Measurements from ENCODE around the gene F10.
"Not testable (repeated sequence)": the region's sequence is repeated elsewhere in the genome, so short reads cannot be mapped to it uniquely, and the experiment has no call there.

The F10 gene

DNA sequence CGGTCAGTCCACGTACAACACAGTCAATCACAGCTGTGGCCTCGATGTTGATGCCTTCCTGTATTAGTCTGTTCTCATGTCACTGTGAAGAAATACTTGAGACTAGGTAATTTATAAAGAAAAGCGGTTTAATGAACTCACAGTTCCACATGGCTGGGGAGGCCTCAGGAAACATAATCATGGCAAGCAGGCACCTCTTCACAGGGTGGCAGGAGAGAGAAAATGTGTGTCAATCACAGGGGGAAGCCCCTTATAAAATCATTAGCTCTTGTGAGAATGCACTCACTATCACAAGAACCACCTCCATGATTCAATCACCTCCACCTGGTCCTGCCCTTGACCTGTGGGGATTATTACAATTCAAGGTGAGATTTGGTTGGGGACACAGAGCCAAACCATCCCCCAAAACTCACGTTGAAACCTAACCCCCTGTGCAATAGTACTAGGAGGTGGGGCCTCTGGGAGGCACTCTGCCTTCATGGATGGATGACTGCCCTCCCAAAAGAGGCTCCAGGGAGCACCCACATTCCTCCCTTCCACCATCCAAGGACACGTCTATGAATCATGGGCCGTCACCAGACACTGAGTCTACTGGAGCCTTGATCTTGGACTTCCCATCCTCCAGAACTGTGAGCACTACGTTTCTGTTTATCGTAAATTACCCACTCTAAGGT is 33.5 kb downstream of the F10 start:
- DNase-seq: no peak

- DNase-seq: no peak
These were observed 34.8 kb downstream of the F10 start for GRCh38 chr13:113157206-113157928.

GRCh38 chr13:113157929-113158747 is 35.5 kb downstream of the F10 start, which contains the start of gene PROZ:
TSS of gene PROZ (plus strand) at chr13:113158648. CDS start at chr13:113158661, 13 bp downstream.
- no peak for DNase-seq

- DNase-seq: no peak
These were observed 36.3 kb downstream of the F10 start for GRCh38 chr13:113158946-113159345.

GRCh38 chr13:113159701-113160100 is 37.1 kb downstream of the F10 start:
- DNase-seq: no peak

- DNase-seq: no peak
These were observed 38.4 kb downstream of the F10 start for GRCh38 chr13:113160983-113161382.

GRCh38 chr13:113161433-113161832 is 38.8 kb downstream of the F10 start:
- no peak for DNase-seq

DNA sequence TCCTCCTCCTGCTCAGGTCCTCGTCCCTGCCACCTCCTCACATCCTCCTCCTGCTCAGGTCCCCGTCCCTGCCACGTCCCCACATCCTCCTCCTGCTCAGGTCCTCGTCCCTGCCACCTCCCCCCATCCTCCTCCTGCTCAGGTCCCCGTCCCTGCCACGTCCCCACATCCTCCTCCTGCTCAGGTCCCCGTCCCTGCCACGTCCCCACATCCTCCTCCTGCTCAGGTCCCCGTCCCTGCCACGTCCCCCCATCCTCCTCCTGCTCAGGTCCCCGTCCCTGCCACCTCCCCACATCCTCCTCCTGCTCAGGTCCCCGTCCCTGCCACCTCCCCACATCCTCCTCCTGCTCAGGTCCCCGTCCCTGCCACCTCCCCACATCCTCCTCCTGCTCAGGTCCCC is 39.4 kb downstream of the F10 start:
- DNase-seq: not testable (repeated sequence)

DNA sequence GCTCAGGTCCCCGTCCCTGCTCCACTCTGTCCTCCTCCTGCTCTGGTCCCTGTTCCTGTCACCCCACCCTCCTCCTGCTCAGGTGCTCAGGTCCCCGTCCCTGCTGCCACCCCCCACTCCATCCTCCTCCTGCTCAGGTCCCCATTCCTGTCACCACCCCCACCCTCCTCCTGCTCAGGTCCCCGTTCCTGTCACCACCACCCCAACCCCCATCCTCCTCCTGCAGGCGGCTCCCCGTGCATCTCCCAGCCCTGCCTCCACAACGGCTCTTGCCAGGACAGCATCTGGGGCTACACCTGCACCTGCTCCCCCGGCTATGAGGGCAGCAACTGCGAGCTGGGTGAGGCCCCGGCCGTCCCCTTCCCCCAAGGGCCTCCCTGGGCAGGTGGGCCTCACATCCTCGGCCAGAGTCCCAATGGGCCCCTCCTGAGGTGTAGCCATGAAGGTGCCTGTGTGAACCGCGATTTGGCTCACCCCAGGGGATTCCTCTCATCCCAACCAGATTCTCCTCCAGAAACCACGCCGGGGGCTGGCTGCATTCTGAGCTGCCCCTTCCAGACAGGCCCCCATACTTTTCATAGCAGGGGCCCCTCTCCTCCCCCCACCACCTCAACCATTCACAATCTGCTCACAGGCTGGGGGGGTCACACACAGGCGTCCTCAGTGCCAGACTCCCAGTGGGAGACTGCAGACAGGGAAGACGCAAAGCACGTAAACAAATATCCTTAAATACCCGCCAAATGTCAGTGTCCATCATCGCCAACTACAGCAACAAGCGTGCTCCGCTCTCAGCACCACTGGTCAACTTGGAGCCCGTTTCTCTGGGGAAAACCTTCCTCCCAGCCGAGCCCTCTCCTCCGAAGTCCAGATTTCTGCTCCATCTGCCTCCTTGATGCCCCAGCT is 40.4 kb downstream of the F10 start:
- no peak for DNase-seq

DNA sequence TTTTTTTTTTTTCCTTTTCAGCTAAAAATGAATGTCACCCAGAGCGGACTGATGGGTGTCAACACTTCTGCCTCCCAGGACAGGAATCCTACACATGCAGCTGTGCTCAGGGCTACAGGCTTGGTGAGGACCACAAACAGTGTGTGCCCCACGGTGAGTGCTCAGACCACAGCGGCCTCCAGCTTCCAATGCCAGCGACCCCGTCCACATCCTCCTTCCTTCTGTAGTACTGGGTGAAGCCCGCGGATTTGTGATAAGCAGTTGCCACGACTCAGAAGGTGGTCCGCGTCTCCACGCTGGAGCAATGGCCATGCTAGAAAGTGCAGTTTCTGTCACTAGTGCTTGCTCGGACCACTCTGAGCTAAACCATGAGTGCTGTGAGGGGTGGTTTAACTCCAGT is 41.9 kb downstream of the F10 start:
- no peak for DNase-seq

GRCh38 chr13:113166266-113166665 is 43.7 kb downstream of the F10 start:
- no peak for DNase-seq

- no peak for DNase-seq
These were observed 44.1 kb downstream of the F10 start for GRCh38 chr13:113166681-113167080.

- DNase-seq: no peak
These were observed 44.6 kb downstream of the F10 start for GRCh38 chr13:113167155-113167554.

- DNase-seq: no peak
These were observed 45.0 kb downstream of the F10 start for GRCh38 chr13:113167575-113167974.

DNA sequence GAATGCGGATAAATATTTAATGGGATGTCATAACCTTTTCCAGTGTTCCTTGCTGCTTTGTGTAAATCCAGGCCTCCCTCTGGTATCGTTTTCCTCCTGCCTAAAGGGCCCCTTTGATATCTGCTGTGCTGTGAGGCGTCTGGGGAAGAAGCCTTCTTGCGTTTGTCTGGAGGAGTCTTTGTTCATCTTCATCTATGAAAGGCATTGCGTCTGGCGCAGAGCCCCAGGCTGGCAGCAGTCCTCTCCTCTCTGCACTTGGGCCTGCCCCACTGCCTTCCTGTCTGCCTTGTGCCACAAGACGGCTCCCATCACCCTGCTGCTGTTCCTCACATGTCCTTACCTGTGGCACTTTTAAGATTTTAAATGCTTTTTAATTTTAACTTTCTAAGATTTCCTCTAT is 45.6 kb downstream of the F10 start:
- no peak for DNase-seq

DNA sequence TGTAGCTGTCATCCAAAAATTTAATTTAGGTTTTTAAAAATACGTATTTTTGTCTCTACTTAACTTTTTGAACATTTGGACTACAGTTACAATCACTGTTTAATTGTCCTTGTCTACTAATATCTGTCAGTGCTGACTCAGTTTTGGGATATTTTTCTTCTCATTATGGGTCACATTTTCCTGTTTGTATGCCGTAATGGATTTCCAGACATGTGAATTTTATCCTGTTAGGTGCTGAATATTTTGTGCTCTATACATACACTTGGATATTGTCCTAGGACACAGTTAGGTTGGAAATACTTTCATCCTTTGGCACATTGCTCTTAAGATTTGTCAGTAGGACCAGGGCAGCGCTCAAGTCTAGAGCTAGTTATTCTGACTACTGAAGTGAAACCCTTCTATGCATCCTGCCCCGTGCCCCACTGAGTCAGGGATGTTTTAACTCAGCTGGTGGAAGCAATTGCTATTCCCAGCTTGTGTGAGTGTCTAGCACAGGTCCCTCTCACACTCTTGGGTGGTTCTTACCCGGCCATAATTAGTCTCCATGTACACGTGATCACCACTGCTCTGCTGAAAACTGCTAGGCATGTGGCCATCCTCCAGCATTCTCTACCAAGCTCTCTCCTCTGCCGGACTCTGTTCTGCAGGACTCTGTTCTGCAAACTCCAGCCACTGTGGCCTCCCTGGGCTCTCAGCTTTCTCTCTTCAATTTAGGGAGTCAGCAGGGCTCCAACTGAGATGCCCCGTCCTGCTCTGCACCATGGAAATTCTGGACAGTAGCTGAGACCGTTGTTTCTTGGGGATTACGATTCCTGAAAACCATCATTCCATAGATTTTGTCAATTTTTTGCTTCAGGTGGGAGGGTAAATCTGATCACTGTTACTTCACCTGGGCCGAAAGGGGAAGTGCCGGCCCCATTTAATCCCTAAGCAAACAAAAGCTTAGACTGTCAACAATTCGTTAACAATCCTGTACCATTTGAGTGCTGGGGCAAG is 47.0 kb downstream of the F10 start:
- no peak for DNase-seq

DNA sequence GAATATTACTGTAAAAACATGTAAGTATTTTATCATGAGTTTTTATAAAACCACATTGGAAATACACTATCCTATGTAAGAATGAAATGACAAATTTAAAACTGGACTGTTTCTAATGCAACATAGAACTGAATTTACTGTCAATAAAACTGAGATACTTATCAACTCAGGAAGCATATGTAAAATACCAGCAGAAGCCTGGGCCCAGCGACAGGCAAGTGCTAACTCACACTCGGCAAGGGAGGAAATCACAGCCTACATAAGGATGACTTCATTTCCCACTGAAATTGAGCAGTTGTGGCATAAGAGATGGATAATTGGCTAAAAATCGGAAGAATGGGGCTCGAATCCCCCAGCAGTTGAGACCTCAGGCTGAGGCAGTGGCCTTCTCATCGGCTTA is 47.9 kb downstream of the F10 start:
- DNase-seq: no peak

- no peak for DNase-seq
These were observed 48.9 kb downstream of the F10 start for GRCh38 chr13:113171250-113172125.

DNA sequence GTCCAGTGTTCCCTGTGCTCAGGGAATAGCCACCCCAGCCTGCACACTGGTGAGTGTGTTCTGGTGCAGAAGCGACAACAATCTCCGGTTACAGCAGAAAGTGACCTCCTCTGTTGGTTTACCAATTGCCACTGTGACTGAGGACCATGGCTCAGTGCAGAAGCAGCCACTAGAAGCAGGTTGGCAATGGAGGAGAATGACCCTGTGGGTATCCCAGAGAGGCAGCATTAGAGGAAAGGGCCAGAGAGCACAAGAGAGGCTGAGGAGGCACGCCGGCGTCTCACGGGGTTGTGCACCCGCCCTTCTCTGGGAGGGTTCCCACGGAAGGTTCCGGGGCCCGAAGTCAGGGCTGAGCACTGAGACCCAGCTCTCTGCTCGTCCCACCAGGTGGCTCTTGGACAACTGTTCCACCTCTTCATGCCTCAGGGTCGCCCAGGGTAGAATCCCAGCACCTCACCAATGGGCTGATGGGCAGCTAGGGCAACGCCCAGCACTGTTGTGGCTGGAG is 49.9 kb downstream of the F10 start:
- no peak for DNase-seq

- no peak for DNase-seq
These were observed 53.7 kb downstream of the F10 start for GRCh38 chr13:113176280-113176679.

Measured in eye (tissue), 1 donor.